ENCODE measurements around the gene ACSL5.
"Not testable (repeated sequence)": the region's sequence is repeated elsewhere in the genome, so short reads cannot be mapped to it uniquely, and the experiment has no call there.

Gene ACSL5

DNA sequence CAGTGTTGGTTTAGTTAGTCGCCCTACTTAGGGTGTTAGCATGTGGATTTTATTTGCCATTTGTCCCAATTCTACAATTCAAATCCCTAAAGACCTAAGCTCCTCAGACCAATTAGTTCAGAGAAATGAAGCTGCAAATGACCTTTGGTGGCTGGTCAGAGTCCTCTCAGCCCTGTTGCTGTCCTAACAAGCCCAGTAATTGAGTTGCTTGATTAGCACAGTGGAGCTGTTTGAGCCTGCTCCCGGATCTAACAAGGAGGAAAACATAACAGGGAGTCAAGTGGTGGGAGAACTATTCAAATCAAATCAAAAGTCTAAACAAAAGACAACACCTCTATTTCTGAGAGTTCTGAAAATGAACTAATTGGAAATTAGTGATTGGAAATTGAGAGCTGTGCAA lies 50.7 kb downstream of the ACSL5 start:
- DNase-seq: no peak

DNA sequence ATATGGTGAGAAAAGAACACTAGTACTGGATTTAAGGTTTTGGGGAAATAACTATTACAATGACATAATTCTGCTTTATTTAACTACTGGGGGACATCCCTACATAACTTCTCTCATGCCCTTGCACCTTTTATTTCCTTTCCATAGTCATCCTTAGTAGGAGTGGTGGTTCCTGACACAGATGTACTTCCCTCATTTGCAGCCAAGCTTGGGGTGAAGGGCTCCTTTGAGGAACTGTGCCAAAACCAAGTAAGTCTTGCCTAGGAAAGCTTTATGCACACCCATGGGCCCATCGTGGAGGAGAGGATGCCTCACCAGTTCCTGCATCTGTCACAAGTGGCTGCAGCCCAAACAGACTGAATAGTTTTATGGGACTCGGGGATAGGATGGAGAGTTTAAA lies 52.2 kb downstream of the ACSL5 start:
- no peak for DNase-seq

DNA sequence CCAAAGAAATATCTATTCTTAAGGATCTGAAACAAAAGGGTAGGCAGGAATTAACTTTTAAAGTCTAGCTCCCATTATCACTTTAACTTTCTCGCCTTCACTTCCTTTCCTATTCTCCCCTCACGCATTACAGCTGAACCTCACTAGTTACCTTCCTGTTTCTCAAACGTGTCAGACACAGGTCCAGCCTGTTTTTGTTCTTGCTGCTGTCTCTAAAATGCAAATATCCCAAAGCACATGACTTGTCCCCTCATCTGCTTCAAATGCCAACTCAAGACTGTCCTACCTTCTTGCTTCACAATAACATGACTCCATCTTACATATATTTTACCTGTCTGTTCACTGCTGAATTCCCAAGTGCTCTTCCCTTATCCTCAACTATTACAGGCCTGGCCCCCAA lies 55.2 kb downstream of the ACSL5 start:
- no peak for DNase-seq

DNA sequence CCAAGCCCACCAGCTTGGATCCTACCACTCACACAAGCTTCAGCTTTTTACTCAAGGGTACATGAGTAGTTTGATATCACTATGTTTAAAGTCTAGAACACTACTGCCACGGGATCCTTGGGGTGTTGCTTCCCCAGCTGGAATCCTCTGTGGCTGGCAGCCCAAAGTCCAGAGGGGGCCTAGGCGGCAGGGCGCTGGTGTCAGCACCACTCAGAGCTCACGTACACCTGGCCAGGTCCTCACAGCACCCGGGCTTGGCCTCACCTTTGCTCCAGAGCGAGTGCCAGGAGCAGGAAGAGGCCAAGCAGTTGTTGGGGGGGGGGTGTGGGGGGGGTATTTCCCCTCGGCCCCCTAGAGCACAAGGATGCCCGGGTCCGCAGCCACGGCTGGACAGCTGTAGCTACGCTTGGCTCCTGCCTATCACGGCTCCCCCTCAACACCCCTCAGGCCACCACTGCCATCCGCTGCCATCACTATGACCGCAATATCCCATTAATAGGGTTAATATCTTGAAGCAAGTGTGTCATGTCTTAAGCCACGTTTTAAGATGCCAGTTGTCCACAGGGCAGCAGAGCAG lies 55.8 kb downstream of the ACSL5 start:
- no peak for DNase-seq

DNA sequence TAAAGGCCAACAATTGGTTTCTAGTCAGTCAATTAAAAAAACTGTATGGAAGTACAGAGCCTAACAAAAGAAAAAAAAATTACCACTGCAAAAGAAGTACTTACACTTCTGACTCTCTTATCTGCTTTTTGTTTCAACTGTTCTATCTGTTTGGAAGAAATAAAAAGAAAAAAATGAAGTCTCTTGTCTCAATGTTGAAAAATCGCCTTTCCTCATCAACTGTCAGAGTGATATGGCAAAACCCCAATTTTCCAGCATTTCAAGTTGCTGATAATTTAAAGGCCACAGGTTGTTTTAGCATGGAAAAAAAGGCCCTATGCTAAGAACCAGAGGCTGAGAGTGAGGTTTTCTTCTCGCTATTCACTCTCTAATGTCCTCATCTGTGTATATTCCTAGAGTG lies 59.2 kb downstream of the ACSL5 start:
- no peak for DNase-seq

DNA sequence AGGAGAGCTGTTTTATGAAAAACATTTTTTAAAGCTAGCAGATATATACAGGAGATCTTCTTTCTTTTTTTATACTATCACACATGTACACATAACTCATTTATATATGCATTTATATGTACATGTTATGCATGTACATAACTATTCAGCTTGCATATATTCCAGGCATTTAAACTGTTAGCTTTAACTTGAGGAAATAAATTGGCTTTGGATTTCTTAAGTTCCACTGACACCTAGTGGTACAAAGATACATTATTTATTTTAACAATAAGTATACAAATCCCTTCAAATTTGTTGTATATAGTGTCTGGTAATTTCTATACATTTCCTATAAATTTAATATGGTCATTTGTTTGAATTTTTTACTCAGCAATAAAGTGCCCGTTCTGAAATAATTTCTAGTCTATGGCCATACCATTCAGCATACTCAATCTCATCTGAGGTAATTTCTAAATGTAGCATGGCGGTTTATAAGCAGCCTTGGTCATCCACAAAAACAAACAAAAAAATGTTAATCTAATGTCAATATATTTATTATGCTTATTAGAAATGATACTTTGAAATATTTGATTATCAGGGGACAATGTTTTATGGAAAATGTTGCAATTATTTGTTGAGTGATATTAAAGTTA lies 61.2 kb downstream of the ACSL5 start:
- DNase-seq: peak; percentile 36

DNA sequence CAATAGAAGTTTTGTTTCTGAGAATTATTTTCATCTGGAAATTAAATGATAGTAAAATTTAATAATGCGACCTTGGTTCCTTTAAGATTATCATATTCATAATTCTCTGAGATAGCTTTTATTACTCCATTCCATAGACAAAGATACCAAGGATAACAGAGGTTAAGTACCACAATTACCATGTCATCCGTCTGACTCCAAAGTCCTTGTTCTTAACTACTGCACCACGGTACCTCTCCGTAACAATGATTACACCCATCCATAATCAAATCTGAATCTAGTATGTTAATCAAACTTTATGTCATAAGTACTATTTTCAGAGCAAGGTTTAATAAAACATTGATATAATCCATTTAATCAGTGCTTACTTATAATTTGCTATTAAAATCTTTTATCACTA lies 64.4 kb downstream of the ACSL5 start:
- DNase-seq: no peak

DNA sequence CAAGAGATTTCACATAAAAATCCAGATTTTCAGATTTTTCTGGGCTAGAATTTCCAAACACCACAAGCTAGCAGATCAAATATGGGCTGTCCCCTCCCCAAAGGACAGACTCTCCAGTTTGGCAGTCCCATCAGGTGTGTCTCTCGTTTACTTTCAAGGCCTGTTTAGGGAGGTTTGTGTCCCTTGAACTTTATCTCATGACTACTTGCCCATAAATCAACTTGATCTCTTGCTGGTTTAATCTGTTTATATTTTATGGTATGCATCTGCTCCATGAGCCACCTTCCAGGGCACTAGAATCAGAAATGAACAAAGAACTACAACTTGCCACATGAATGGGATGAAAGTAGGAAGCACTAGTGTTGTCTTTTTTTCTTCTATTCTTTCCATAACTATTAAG lies 67.6 kb downstream of the ACSL5 start:
- DNase-seq: no peak

DNA sequence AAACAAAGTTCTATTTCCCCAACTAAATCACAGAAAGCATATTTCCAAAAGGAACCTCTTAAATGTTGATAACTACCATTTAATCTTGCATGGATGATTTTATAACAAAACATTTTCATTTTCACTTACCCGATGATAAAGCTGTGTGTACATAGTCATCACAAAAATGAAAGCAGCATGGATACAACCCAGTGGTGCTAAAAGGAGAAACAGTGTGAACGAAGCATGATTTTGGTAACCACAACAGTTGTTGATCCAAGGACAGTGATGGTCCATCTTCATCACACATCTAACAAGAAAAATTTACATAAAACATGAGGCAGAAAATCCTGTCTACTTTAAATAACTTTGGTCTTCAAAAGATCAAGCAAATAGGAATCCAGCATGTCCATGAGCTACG lies 68.1 kb downstream of the ACSL5 start:
- DNase-seq: no peak

DNA sequence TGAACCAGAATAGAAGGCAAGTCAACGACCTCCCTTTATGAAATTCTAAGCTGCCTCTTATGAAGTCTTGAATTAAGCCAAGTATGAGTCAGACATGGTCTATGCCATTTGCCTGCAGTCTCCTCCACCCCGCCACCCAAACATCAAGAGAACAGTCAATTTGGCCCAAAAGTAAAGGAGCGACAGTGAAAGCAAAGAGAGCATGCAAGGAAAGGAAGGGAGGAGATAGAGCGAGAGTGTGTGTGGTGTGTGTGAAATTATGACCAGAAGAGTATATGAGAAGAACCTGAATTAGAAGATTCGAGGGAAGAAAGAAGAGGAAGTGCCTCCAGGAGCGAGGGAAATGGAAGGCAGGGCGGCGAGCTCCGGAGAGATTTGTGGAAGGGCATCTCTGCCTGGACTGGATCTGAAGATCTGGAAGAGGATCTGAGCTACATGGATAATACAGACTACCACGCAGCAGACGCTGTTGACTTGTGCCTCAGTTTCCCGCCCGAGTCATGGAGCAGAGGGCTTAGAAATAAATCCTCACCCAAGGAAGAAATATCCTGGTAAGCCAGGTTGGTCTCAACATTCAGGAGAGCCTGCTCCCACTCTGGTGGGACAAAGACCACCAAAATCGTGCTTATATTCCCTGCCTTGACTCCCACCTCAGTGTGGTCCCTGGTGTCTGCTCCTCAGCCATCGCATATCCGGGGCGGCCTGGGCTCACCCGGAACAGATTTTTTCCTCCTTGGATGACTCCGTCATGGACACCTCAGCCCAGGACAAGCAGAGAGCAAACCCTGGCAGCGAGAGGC lies 72.3 kb downstream of the ACSL5 start:
- DNase-seq: peak; percentile 11

DNA sequence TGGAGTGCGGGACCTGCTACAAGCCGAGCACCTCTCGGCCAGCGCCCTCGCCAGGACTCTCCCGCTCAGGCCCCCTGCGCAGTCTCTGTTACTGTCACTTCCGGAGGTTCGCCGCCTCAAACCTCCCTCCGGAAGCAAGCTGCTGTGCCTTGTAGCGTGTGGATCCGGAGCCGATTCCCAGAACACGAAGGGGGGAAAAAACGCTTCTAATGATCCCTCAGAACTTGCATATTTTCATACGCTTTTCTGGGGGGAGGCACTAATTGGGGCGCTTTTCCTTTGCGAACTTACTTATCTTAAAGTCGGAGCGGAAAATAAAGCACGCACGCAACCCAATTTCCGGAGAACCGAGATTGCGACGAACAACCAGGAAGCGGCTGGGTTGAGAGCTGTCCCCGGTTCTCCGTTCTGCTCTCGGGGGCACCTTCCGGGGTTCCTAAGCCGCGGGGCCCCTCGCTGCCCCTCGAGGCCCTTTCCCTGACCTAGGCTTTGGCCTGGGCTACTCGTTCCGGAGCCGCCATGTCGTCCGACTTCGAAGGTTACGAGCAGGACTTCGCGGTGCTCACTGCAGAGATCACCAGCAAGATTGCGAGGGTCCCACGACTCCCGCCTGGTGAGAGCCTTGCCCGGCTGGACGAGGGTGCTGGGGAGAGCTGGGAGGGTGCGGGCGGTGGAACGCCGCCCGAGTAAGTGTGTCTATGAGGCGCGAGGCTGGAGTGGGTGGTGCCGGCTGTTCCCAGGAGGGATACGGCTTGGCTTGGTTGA lies 73.1 kb downstream of the ACSL5 start, which contains the start of the genes VTI1A and ZDHHC6:
Gene VTI1A (plus strand): TSS at position 361 of the 765 bp plus-strand sequence. CDS start 159 bp downstream, at position 520.
Gene ZDHHC6 (minus strand): TSS at position 60 of the 765 bp plus-strand sequence. CDS start 1,478 bp downstream, outside the sequence.
- peak; percentile 87 for DNase-seq

DNA sequence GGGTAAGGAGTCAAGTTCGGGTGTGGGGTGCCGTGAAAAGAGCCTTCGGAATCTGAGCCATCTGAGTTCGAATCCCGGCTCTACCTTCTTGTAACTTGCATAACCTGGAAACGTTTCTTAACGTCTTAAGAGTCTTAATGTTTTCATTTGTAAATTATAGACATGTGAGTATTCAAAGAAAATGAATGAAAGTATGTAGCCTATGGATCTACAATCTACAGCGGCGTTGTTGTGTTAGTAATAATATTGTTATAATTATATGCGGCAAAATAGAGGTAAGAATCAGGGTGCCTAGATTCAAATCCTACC lies 73.7 kb downstream of the ACSL5 start:
- DNase-seq: no peak

DNA sequence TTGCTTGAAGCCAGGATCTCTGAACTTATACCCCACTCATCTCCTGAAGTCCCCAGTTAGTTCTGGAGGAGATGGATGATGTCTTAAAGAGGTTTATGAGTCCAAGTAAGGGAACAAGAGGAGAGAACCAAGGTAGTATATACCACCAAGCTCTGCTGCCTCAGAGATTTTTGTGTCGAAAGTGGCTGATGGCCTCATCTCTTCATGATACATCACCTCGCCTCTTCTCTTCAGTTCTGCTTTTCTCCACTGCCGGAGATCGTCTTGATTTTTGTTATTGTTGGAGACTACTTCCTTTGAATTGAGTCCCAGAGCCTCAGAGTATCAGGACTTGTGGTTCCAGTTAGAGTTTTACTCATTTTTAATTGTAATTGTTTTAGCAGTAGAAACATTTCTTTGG lies 75.0 kb downstream of the ACSL5 start:
- no peak for DNase-seq

DNA sequence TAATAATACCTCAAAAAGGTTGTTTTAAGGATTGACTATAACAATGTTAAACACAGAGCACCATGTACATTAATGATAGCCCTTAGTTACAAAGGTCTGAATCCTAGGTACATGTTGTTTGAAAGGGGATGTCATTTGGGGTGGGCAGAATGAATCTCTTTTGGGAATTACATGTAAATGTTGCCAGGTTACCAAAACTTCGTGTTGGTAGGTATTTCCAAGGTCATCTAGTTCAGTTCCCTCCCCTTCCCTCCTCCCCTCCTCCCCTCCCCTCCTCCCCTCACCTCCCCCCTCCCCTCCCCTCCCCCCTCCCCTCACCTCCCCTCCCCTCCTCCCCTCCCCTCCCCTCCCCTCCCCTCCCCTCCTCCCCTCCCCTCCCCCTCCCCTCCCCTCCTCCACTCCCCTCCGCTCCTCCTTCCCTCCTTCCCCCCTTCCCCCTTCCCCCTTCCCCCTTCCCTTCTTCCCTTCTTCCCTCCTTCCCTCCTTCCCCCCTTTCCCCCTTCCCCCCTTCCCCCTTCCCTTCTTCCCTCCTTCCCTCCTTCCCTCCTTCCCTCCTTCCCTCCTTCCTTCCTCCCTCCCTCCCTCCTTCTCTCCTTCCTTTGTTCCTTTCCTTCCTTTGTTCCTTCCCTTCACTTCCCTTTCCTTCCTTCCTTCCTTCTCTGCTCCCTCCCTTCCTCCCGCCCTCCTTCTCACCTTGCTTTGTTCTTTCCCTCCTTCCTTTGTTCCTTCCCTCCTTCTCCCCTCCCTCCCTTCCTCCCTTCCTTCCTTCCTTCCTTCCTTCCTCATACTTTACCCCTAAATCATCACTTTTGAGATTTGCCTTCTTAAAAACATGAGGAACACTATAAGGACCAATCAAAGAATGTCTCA lies 81.2 kb downstream of the ACSL5 start:
- no peak for DNase-seq

DNA sequence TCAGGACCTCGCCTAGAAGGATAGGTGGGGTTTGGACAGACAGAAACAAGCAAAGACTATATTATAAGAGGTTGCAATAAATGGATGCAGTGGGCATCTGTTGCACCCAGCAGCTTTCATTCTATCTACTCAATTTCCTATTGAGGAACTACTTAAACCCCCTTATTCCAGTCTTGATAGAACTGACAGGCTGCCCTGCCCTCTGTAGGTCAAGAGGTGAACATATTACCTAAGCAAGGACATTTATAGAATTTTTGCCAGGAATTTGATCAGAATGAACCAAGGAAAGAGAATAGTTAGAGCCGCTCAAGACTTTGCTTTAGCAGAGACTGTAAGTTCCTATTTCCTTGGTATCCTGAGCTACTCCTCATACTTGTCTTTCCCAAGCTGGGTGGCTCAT lies 82.6 kb downstream of the ACSL5 start:
- DNase-seq: no peak

DNA sequence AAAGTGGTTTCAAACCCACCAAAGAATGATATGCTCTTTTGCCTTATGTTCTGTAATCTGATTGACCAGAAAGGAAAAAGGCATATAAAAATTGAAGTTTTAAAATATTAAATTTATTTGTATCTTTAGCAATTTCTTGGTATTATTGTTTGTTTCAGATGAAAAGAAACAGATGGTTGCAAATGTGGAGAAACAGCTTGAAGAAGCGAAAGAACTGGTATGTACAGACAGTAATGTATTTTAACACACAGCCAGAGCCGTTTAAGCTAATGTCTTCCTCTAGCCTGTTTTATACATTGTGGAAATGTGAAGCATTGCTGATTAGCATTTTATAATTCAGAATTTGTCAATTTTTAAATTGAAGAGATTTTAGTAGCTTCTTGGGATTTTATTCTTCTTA lies 86.5 kb downstream of the ACSL5 start:
- no peak for DNase-seq

DNA sequence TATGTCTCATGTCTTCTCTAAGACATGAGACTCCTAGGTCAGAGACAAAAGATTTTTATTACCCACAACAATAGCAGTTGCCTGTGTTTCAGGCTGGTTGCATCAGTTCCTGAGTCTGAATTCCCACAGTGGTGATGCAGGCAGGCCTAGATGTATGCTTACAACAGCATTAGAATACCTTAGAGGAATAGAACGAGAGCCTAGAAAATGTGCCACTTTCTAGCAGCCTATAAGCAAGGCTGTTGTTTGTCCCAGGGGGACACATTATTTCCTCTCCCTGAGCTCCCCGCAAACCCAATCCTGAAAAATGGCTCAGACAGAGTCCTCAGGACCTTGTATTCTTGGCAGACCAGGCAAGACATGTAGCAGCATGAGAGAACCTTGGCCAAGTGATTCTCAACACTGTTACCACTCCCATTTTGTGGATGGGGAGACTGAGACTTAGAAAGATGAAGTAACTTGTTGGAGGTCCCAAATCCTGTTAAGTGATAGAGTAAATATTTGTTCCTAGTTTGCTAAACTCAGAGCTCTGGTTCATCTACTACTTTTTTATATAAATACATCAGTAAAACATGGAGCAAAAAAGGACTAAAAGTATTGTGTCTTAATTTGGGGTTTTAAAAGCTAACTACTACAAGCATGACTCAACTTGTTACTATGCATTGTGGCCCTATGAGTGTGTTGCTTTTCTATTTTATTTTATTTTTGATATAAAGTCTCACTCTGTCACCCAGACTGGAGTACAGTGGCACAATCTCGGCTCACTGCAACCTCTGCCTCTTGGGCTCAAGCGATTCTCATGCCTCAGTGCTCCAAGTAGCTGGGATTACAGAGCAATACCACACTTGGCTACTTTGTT lies 87.3 kb downstream of the ACSL5 start:
- DNase-seq: no peak

DNA sequence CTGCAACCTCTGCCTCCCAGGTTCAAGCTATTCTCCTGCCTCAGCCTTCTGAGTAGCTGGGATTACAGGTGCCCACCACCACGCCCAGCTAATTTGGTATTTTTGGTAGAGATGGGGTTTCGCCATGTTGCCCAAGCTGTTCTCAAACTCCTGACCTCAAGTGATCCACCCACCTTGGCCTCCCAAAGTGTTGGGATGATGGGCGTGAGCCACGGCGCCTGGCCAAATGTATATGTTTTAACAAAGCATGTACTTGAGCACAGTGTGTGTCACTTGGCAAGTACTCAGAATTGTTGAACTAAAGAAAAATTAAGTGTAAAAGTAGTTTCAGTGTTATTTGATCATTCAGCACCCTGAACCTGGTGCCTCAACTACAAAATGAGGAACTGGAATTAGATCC lies 90.2 kb downstream of the ACSL5 start:
- not testable (repeated sequence) for DNase-seq

DNA sequence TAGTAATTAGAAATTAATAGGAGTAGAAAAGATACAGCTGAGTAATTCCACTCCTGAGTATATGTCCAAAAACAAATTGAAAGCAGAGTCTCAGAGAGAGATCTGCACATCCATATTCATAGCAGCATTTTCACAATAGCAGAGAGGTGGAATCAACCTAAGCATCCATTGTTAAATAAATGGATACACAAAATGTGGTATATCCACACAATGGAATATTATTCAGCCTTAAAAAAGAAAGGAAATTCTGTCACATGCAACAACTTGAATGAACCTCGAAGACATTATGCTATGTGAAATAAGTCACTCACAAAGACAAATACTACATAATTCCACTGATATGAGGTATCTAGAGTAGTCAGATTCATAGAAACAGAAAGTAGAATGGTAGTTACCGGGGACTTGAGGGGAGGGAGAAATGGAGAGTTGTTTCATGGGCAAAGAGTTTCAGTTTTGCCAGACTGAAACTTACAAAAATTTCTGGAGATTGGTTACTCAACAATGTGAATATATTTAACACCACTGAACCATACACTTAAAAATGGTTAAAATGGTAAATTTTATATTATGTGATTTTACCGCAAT lies 91.5 kb downstream of the ACSL5 start:
- DNase-seq: no peak

DNA sequence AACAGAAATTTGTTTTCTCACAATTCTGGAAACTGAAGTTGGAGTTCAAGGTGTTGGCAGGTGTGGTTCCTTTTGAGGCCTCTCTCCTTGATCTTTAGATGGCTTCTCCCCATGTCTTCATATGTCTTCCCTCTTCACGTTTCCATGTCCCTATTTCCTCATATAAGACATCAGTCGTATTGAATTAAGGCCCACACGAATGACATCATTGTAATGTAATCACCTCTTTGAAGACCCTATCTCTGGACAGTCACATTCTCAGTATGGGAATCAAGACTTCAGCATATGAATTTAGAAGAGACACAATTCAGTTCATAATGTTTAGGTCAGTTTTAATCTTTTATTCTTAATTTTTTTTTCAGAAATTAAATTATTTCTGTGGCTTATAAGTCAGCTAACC lies 92.9 kb downstream of the ACSL5 start:
- no peak for DNase-seq

DNA sequence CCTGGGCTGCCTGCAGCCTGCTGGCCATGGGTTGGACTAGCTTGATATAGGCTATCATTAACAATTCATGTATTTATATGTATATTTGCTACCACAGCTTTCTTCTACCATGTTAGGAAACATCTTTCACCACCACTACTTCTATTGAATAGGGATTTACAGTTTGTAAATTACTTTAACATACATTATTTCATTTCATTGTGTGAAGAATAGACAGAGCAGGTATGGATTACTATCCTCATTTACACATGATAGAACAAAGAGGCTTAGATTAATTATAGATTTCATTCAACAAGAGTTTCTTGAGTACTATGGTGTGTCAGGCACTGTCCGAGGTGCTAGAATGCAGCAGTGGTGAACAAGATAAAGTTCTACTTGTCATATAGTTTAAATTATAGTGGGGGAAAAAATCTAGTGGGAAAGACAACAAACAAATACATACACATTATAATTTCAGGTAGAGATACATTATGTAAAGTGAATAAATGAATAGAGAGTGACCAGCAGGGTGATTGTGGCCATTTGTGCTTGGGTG lies 93.7 kb downstream of the ACSL5 start:
- DNase-seq: no peak

Measured in CD4-positive, alpha-beta T cell treated with Interleukin-21 for 1 hour (primary cell).